IMR-90 (cell line): ENCODE measurements around the gene VPS39. TPM values are rescaled to one million over a fixed set of nuclear protein-coding genes. Genes with fewer than 3 reads are reported as not detected.

Source experiments
- ATAC-seq: fragments of 200-7000 bp; cut with Tn5 transposase; 2 replicates; pipeline ENCODE4 v1.9.1; 2020; ENCODE audit warnings: low read depth, mild to moderate bottlenecking, moderate library complexity
- BruUV-seq: library from RNA; stranded (reverse); fragments of 400-500 nt; replicated peaks from 2 replicates; lab custom pipeline; 2021; lab: Mats Ljungman, UMichigan
- CTCF ChIA-PET: fragments of 300-600 bp; formaldehyde crosslinking; extraction: SDS; loops from one replicate; lab custom pipeline; 2021; ENCODE audit warnings: antibody characterized with exemption; lab: Yijun Ruan, JAX
- POLR2A ChIA-PET: fragments of 300-600 bp; sonication (Branson Sonifier 250); formaldehyde crosslinking; loops from one replicate; lab custom pipeline; 2022; ENCODE audit warnings: antibody characterized with exemption; ENCODE audit not compliant: unreplicated experiment; lab: Charles Lee
- DNase-seq: peaks from one replicate; pipeline ENCODE4 v3.0.0; 2013
- H2AFZ ChIP-seq: replicated peaks from 2 replicates; pipeline ENCODE3; 2013; ENCODE audit warnings: low read length, mild to moderate bottlenecking; ENCODE audit not compliant: poor library complexity
- H2AK5ac ChIP-seq: 2 replicates; pipeline ENCODE4 v1.6.1; 2013; ENCODE audit warnings: low read depth, low read length, inconsistent platforms
- H2AK9ac ChIP-seq: replicated peaks from 2 replicates; pipeline ENCODE3; 2013; ENCODE audit warnings: mild to moderate bottlenecking, low read depth, low read length, moderate library complexity; ENCODE audit not compliant: poor library complexity
- H2BK120ac ChIP-seq: 2 replicates; pipeline ENCODE4 v1.6.1; 2013; ENCODE audit warnings: low read depth, low read length, inconsistent platforms
- H2BK15ac ChIP-seq: 3 replicates; pipeline ENCODE4 v1.6.1; 2013; ENCODE audit warnings: low read depth, low read length, inconsistent platforms
- H2BK20ac ChIP-seq: 2 replicates; pipeline ENCODE4 v1.6.1; 2013; ENCODE audit warnings: low read depth, mild to moderate bottlenecking, inconsistent platforms, low read length, moderate library complexity
- H2BK5ac ChIP-seq: 2 replicates; pipeline ENCODE4 v1.6.1; 2013; ENCODE audit warnings: mild to moderate bottlenecking, low read depth, low read length, inconsistent platforms; ENCODE audit not compliant: poor library complexity, severe bottlenecking
- H3K14ac ChIP-seq: replicated peaks from 2 replicates; pipeline ENCODE4 v1.6.1; 2013; ENCODE audit warnings: low read depth, low read length, inconsistent platforms
- H3K18ac ChIP-seq: 2 replicates; pipeline ENCODE4 v1.6.1; 2013; ENCODE audit warnings: low read depth, low read length, control low read depth
- H3K23ac ChIP-seq: 2 replicates; pipeline ENCODE4 v1.6.1; 2013; ENCODE audit warnings: low read depth, low read length, inconsistent platforms
- H3K27ac ChIP-seq: 2 replicates; pipeline ENCODE4 v1.5.1; 2013; ENCODE audit warnings: mild to moderate bottlenecking, control low read depth, low read length; ENCODE audit not compliant: insufficient read depth
- H3K27me3 ChIP-seq: 2 replicates; pipeline ENCODE4 v1.6.1; 2013; ENCODE audit warnings: low read length; ENCODE audit not compliant: control insufficient read depth, insufficient read depth
- H3K36me3 ChIP-seq: 2 replicates; pipeline ENCODE4 v1.6.1; 2013; ENCODE audit warnings: low read length, mixed read lengths; ENCODE audit not compliant: control insufficient read depth, insufficient read depth
- H3K4ac ChIP-seq: 2 replicates; pipeline ENCODE4 v1.6.1; 2013; ENCODE audit warnings: low read depth, low read length, inconsistent platforms
- H3K4me1 ChIP-seq: 2 replicates; pipeline ENCODE4 v1.6.1; 2013; ENCODE audit warnings: low read length, mixed read lengths; ENCODE audit not compliant: control insufficient read depth, insufficient read depth
- H3K4me2 ChIP-seq: 2 replicates; pipeline ENCODE4 v1.6.1; 2013; ENCODE audit warnings: low read depth, mild to moderate bottlenecking, control low read depth, low read length, moderate library complexity
- H3K4me3 ChIP-seq: 2 replicates; pipeline ENCODE4 v1.5.1; 2013; ENCODE audit warnings: low read depth, mild to moderate bottlenecking, control low read depth, low read length, moderate library complexity; ENCODE audit not compliant: insufficient read depth
- H3K56ac ChIP-seq: 2 replicates; pipeline ENCODE4 v1.6.1; 2013; ENCODE audit warnings: low read length, inconsistent platforms; ENCODE audit not compliant: insufficient read depth; ENCODE audit errors: extremely low read depth
- H3K79me1 ChIP-seq, 2 experiments: 2 replicates each; pipeline ENCODE4 v1.6.1; 2013; ENCODE audit warnings: low read length in 2 of 2, inconsistent platforms in 1 of 2, low read depth in 1 of 2
- H3K9ac ChIP-seq: 2 replicates; pipeline ENCODE4 v1.6.1; 2013; ENCODE audit warnings: low read depth, low read length, control low read depth
- H3K9me1 ChIP-seq: 2 replicates; pipeline ENCODE4 v1.6.1; 2013; ENCODE audit warnings: low read length, inconsistent platforms; ENCODE audit not compliant: insufficient read depth
- H3K9me3 ChIP-seq: 2 replicates; pipeline ENCODE4 v1.6.1; 2013; ENCODE audit warnings: low read length; ENCODE audit not compliant: control insufficient read depth, insufficient read depth
- H4K20me1 ChIP-seq: 2 replicates; pipeline ENCODE4 v1.6.1; 2013; ENCODE audit warnings: low read length, inconsistent platforms; ENCODE audit not compliant: insufficient read depth
- H4K5ac ChIP-seq: 2 replicates; pipeline ENCODE4 v1.6.1; 2013; ENCODE audit warnings: mild to moderate bottlenecking, low read depth, low read length, control low read depth
- H4K8ac ChIP-seq, 2 experiments: 2 replicates each; pipeline ENCODE4 v1.6.1; 2013; ENCODE audit warnings: low read depth in 2 of 2, low read length in 2 of 2, control low read depth in 1 of 2, inconsistent platforms in 1 of 2
- H4K91ac ChIP-seq: 2 replicates; pipeline ENCODE4 v1.6.1; 2013; ENCODE audit warnings: low read depth, low read length, inconsistent platforms; ENCODE audit not compliant: insufficient read depth
- BHLHE40 ChIP-seq: fragments of 150-350 bp; IDR thresholded peaks from 2 replicates; pipeline ENCODE4 v1.6.1; 2016; ENCODE audit warnings: mild to moderate bottlenecking, low read depth, low read length
- CTCF ChIP-seq: conservative IDR thresholded peaks from 2 replicates; pipeline ENCODE4 v1.5.1; 2012; ENCODE audit warnings: mild to moderate bottlenecking, low read depth, low read length, improper control_type of control experiment
- ELK1 ChIP-seq: fragments of 150-350 bp; IDR thresholded peaks from 2 replicates; pipeline ENCODE4 v1.6.1; 2016; ENCODE audit warnings: low read depth, mild to moderate bottlenecking, low read length, moderate library complexity, borderline replicate concordance
- MAFK ChIP-seq: IDR thresholded peaks from 2 replicates; pipeline ENCODE4 v1.6.1; 2012; ENCODE audit warnings: low read depth, low read length, improper control_type of control experiment
- NFE2L2 ChIP-seq: fragments of 150-350 bp; IDR thresholded peaks from 2 replicates; pipeline ENCODE4 v1.6.1; 2016; ENCODE audit warnings: low read depth, mild to moderate bottlenecking, low read length
- WGBS, 2 experiments: methylation state at CpG; one replicate each; pipeline versions ENCODE4 v1.1.5 to v1.1.7; 2013; ENCODE audit warnings: missing lambda C conversion rate in 2 of 2; ENCODE audit not compliant: insufficient read length in 1 of 2; ENCODE audit errors: extremely low coverage in 2 of 2; 5-methylcytosine and 5-hydroxymethylcytosine counted together
- dilution Hi-C: fragments of 300-500 bp; cut with HindIII; formaldehyde crosslinking; loops from one replicate; pipeline ENCODE4 v1.14.3; 2018; ENCODE audit warnings: low sequenced_read_pairs; ENCODE audit not compliant: unreplicated experiment
- in situ Hi-C: fragments of 300-500 bp; cut with MboI; formaldehyde crosslinking; loops from 3 replicates; pipeline ENCODE4 v1.14.3; 2019; ENCODE audit warnings: low sequenced_read_pairs, inconsistent platforms, mixed read lengths
- intact Hi-C: fragments of 100-400 bp; cut with micrococcal nuclease; formaldehyde crosslinking; loops from 2 replicates; pipeline ENCODE4 v1.10.0; 2022
- polyA plus RNA-seq, 3 experiments: library from polyadenylated mRNA; depleted of rRNA; stranded (reverse); fragments of >200 nt; gene quantifications; 2 replicates each; pipeline ENCODE4 v1.2.3, GENCODE V29; 2012; ENCODE audit warnings: low replicate concordance in 1 of 3
- total RNA-seq: library from RNA; depleted of rRNA; stranded (reverse); fragments of >200 nt; gene quantifications from 2 replicates; pipeline ENCODE4 v1.2.3, GENCODE V29; 2012

The VPS39 gene
- total and polyA plus RNA-seq, 2 of the 4 experiments (the other 2 are of a cell fraction), result 49.7 to 52.2 TPM

GRCh38 chr15:42153874-42154211 lies 54.3 kb downstream of the VPS39 start:
- no peaks in the 10 kb centered on the region for H3K79me1 ChIP-seq
- H2BK5ac ChIP-seq, result no peak overlapping the region
- H3K4ac ChIP-seq, result no peak overlapping the region
- H3K36me3 ChIP-seq, result peaks cover 1% of the 10 kb centered on the region; the same call in 1 of the 2 replicates
- BruUV-seq, result no TSS peak
- dilution Hi-C loops (no loop called here), in situ Hi-C loops (no loop called here), intact Hi-C loops (no loop called here)
- H2BK20ac ChIP-seq, result no peak overlapping the region
- H3K27ac ChIP-seq, result no peak overlapping the region
- H3K9ac ChIP-seq, result no peak overlapping the region
- peaks cover 4% of the 10 kb centered on the region; the same call in 1 of the 2 replicates for H3K4me1 ChIP-seq
- H4K91ac ChIP-seq, result no peak overlapping the region
- no peak overlapping the region for H3K14ac ChIP-seq
- no peak overlapping the region for H3K4me2 ChIP-seq
- no peak overlapping the region for H3K18ac ChIP-seq
- no peak overlapping the region for H2AK5ac ChIP-seq
- no peak overlapping the region for H4K8ac ChIP-seq
- H3K9me3 ChIP-seq, result no peaks in the 10 kb centered on the region
- no peak overlapping the region for H3K56ac ChIP-seq
- DNase-seq (no peak), ATAC-seq (no peak)
- TF ChIP-seq CTCF (no peak), ELK1 (no peak), MAFK (no peak), BHLHE40 (no peak), NFE2L2 (no peak)
- CTCF ChIA-PET, result no interaction called here
- no peak overlapping the region for H2AFZ ChIP-seq
- no peak overlapping the region for H3K23ac ChIP-seq
- no peak overlapping the region for H2BK120ac ChIP-seq
- no peak overlapping the region for H3K4me3 ChIP-seq
- H4K20me1 ChIP-seq, result no peaks in the 10 kb centered on the region
- H4K5ac ChIP-seq, result no peak overlapping the region
- no peaks in the 10 kb centered on the region; the same call in 1 of the 2 replicates for H3K27me3 ChIP-seq
- 39% methylated on average over 2 of the region's 4 CpGs; no CpG with 5 or more reads in 1 of the 2 experiments for WGBS, 2 experiments
- H2AK9ac ChIP-seq, result no peak overlapping the region
- POLR2A ChIA-PET, result interaction anchor here (0.6 kb wide), 1 partner anchor 10 kb away, joined by 4 read pairs; no protein-coding TSS in a partner anchor
- H3K9me1 ChIP-seq, result peaks cover 13% of the 10 kb centered on the region; the same call in 1 of the 2 replicates
- H2BK15ac ChIP-seq, result no peak overlapping the region
